ENCODE data around the gene SLC45A2.

SLC45A2 gene

DNA sequence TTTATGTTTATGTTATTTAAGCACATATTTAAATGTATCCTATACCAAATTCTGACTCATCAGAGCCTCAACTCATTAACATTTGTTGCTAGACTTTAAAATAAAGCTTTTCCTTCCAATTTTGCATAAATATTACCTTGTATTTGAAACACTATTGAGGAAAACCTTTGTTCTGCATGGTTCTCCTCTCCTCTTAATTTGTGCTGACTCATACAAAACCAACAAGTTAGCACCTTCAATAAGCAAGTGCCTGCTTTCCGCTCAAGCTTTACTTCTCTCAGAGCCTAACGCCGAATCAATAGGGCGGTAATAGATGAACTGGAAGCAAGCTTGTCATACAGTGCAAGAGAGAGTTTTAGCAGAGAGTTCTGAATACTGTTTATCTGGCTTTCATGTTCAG is 15.5 kb upstream of the SLC45A2 start:
- no peak overlapping the region for H3K27ac ChIP-seq
- TF ChIP-seq, protein P1, sequence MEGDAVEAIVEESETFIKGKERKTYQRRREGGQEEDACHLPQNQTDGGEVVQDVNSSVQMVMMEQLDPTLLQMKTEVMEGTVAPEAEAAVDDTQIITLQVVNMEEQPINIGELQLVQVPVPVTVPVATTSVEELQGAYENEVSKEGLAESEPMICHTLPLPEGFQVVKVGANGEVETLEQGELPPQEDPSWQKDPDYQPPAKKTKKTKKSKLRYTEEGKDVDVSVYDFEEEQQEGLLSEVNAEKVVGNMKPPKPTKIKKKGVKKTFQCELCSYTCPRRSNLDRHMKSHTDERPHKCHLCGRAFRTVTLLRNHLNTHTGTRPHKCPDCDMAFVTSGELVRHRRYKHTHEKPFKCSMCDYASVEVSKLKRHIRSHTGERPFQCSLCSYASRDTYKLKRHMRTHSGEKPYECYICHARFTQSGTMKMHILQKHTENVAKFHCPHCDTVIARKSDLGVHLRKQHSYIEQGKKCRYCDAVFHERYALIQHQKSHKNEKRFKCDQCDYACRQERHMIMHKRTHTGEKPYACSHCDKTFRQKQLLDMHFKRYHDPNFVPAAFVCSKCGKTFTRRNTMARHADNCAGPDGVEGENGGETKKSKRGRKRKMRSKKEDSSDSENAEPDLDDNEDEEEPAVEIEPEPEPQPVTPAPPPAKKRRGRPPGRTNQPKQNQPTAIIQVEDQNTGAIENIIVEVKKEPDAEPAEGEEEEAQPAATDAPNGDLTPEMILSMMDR (IDR thresholded peaks at IDR 0.05; ENCODE audit: low read depth, low read length), result no peak

GRCh38 chr5:33997331-33997983 is 13.0 kb upstream of the SLC45A2 start:
- peak; percentile 21 for DNase-seq
- H3K27me3 ChIP-seq (ENCODE audit: insufficient read depth, low read depth, severe bottlenecking), result no peaks in the 10 kb centered on the region
- TF ChIP-seq, protein P1 (IDR thresholded peaks at IDR 0.05; ENCODE audit: low read depth, low read length), result peak; percentile 69
- no peaks in the 10 kb centered on the region; the same call in 1 of the 2 replicates for H3K36me3 ChIP-seq
- no peaks in the 10 kb centered on the region for H3K9me3 ChIP-seq (ENCODE audit: severe bottlenecking)
- no peak overlapping the region for H3K27ac ChIP-seq
- H3K4me3 ChIP-seq (ENCODE audit: low read depth, low read length), result no peak overlapping the region

More for the DNA sequence above, 15.5 kb upstream of the SLC45A2 start:
- H3K9me3 ChIP-seq (ENCODE audit: severe bottlenecking), result no peaks in the 10 kb centered on the region
- no peaks in the 10 kb centered on the region; the same call in 1 of the 2 replicates for H3K36me3 ChIP-seq
- no peak overlapping the region for H3K4me3 ChIP-seq (ENCODE audit: low read depth, low read length)
- no peak for DNase-seq
- H3K27me3 ChIP-seq (ENCODE audit: insufficient read depth, low read depth, severe bottlenecking), result no peaks in the 10 kb centered on the region

DNA sequence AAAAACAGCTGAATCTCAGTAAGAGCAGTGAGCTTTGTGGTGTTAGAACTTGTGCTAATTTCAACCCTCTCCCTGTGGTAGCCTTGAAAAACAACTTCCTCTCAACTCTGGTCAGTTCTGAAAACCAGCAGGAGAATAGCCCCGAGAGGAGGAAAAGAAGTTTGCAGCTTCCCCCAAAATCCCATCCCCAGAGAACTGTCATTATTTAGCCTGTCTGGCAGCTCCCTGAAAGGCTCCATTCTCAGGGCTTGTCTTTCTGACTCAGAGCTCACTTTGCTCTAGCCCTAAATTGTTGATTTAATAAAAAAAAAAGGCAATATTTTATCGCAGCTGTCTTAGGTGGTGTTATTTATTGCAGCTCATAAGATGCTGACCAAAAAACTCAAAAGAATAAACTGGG is 11.4 kb upstream of the SLC45A2 start:
- Histone ChIP-seq H3K4me3 (ENCODE audit: low read depth, low read length) (no peak overlapping the region), H3K27ac (no peak overlapping the region), H3K36me3 (no peaks in the 10 kb centered on the region), H3K9me3 (ENCODE audit: severe bottlenecking) (no peaks in the 10 kb centered on the region), H3K27me3 (ENCODE audit: insufficient read depth, low read depth, severe bottlenecking) (no peaks in the 10 kb centered on the region)
- TF ChIP-seq, protein P1 (IDR thresholded peaks at IDR 0.05; ENCODE audit: low read depth, low read length), result no peak
- no peak for DNase-seq

- Histone ChIP-seq H3K9me3 (ENCODE audit: severe bottlenecking) (no peaks in the 10 kb centered on the region), H3K27me3 (ENCODE audit: insufficient read depth, low read depth, severe bottlenecking) (no peaks in the 10 kb centered on the region), H3K27ac (no peak overlapping the region), H3K36me3 (no peaks in the 10 kb centered on the region), H3K4me3 (ENCODE audit: low read depth, low read length) (no peak overlapping the region)
- TF ChIP-seq, protein P1 (IDR thresholded peaks at IDR 0.05; ENCODE audit: low read depth, low read length), result no peak
- no peak for DNase-seq
Observed at GRCh38 chr5:33994845-33995244, 10.4 kb upstream of the SLC45A2 start.

DNA sequence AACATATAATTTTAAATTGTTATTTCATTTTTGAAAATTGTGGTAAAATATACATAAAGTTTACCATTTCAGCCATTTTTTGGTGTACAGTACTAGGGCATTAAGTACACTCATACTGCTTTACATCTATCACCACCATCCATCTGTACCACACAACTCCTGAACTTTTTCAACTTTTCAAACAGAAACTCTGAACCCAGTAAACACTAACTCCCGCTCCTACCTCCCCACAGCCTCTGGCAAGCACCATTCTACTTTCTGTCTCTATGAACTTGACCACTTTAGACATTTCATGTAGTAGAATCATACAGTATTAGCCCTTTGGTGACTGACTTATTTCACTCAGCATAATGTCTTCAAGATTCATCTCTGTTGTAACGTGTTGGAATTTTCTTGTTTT is 8.4 kb upstream of the SLC45A2 start:
- no peak for DNase-seq
- TF ChIP-seq, protein P1 (IDR thresholded peaks at IDR 0.05; ENCODE audit: low read depth, low read length), result no peak
- no peak overlapping the region for H3K27ac ChIP-seq

DNA sequence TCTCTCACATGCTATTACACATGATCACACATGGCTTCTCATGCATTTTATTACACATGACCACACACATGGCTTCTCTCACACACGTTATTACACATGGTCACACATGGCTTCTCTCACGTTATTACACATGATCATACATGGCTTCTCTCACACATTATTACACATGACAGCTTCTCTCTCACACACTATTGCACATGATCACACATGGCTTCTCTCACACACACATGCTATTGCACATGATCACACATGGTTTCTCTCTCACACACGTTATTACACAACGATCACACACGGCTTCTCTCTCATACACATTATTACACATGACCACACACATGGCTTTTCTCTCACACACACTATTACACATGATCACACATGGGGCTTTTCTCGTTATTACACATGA is 954 bp upstream of the SLC45A2 start:
- H3K27me3 ChIP-seq (ENCODE audit: insufficient read depth, low read depth, severe bottlenecking), result no peaks in the 10 kb centered on the region
- no peak overlapping the region for H3K4me3 ChIP-seq (ENCODE audit: low read depth, low read length)
- no peak for DNase-seq
- H3K27ac ChIP-seq, result no peak overlapping the region
- H3K36me3 ChIP-seq, result no peaks in the 10 kb centered on the region
- TF ChIP-seq, protein P1 (IDR thresholded peaks at IDR 0.05; ENCODE audit: low read depth, low read length), result no peak
- H3K9me3 ChIP-seq (ENCODE audit: severe bottlenecking), result no peaks in the 10 kb centered on the region

More for the DNA sequence above, 8.4 kb upstream of the SLC45A2 start:
- Histone ChIP-seq H3K27me3 (ENCODE audit: insufficient read depth, low read depth, severe bottlenecking) (no peaks in the 10 kb centered on the region), H3K4me3 (ENCODE audit: low read depth, low read length) (no peak overlapping the region), H3K36me3 (no peaks in the 10 kb centered on the region), H3K9me3 (ENCODE audit: severe bottlenecking) (no peaks in the 10 kb centered on the region)
